Stimulated activated naive CD8-positive, alpha-beta T cell treated with anti-CD3 and anti-CD28 coated beads, Interleukin-15, Interleukin-2, amounts not matched to agents 100 U/mL and 50 U/mL, for 24 hours (primary cell): ENCODE data around the gene ALPL.
A peak's percentile ranks its signal among the peaks of the same experiment; 100 is the strongest.

Experiments
- ATAC-seq: fragments of 150-1000 bp; cut with Tn5 transposase; one replicate; pipeline ENCODE4 v1.10.0; 2021
- DNase-seq: peaks from one replicate; pipeline ENCODE4 v3.0.0; 2021

ALPL gene

GRCh38 chr1:21618561-21619374 is 109.5 kb downstream of the ALPL start:
- DNase-seq (no peak), ATAC-seq (no peak)

GRCh38 chr1:21619375-21619947 is 110.2 kb downstream of the ALPL start:
- ATAC-seq, result no peak
- no peak for DNase-seq

GRCh38 chr1:21620011-21620410 is 110.8 kb downstream of the ALPL start:
- ATAC-seq (no peak), DNase-seq (no peak)

- no peak for DNase-seq
- no peak for ATAC-seq
Observed at GRCh38 chr1:21620496-21620895, 111.3 kb downstream of the ALPL start.

GRCh38 chr1:21621051-21621450 is 111.8 kb downstream of the ALPL start:
- no peak for ATAC-seq

GRCh38 chr1:21621761-21622436 is 112.7 kb downstream of the ALPL start:
- no peak for ATAC-seq
- no peak for DNase-seq

More at GRCh38 chr1:21621051-21621450, 111.8 kb downstream of the ALPL start:
- DNase-seq, result no peak

GRCh38 chr1:21622466-21623315 is 113.5 kb downstream of the ALPL start:
- peak; percentile 62 for DNase-seq

GRCh38 chr1:21623410-21623961 is 114.3 kb downstream of the ALPL start:
- DNase-seq (no peak), ATAC-seq (no peak)

More at GRCh38 chr1:21622466-21623315, 113.5 kb downstream of the ALPL start:
- peak; percentile 58 for ATAC-seq

GRCh38 chr1:21624571-21625389 is 115.6 kb downstream of the ALPL start:
- ATAC-seq (no peak), DNase-seq (no peak)

GRCh38 chr1:21625390-21626190 is 116.4 kb downstream of the ALPL start:
- DNase-seq, result no peak
- ATAC-seq, result no peak

GRCh38 chr1:21626921-21627339 is 117.7 kb downstream of the ALPL start:
- no peak for DNase-seq
- no peak for ATAC-seq
